GM13977 (cell line): ENCODE results near the gene GALNT12.

Source experiments
- DNase-seq: peaks from one replicate; pipeline ENCODE4 v3.0.0; 2012; ENCODE audit warnings: low spot score
- CTCF ChIP-seq: IDR thresholded peaks from 2 replicates; pipeline ENCODE4 v1.5.1; 2012; ENCODE audit warnings: mild to moderate bottlenecking, control low read depth; ENCODE audit not compliant: insufficient read depth; ENCODE audit errors: extremely low read depth, missing control alignments
- in situ Hi-C: fragments of 300-500 bp; cut with MboI; formaldehyde crosslinking; loops from one replicate; pipeline ENCODE4 v1.12.0; 2022; ENCODE audit warnings: low sequenced_read_pairs, low pct_unique_long_range_greater_than_20kb, mixed read lengths, inconsistent platforms; ENCODE audit not compliant: unreplicated experiment

GALNT12 gene

GRCh38 chr9:98836206-98836605 lies 28.7 kb downstream of the GALNT12 start:
- DNase-seq, result no peak
- TF ChIP-seq CTCF, result no peak
- in situ Hi-C loops, result no loop called here

GRCh38 chr9:98837516-98837915 lies 30.0 kb downstream of the GALNT12 start:
- TF ChIP-seq CTCF, result no peak
- DNase-seq, result no peak
- in situ Hi-C loops, result no loop called here

- in situ Hi-C loops, result no loop called here
- no peak for TF ChIP-seq CTCF
Observed at GRCh38 chr9:98838155-98838867, 30.8 kb downstream of the GALNT12 start.

GRCh38 chr9:98838868-98839565 lies 31.5 kb downstream of the GALNT12 start:
- no peak for TF ChIP-seq CTCF
- DNase-seq, result no peak
- in situ Hi-C loops, result no loop called here

More at GRCh38 chr9:98838155-98838867, 30.8 kb downstream of the GALNT12 start:
- DNase-seq, result no peak

GRCh38 chr9:98839724-98840123 lies 32.3 kb downstream of the GALNT12 start:
- TF ChIP-seq CTCF, result no peak
- in situ Hi-C loops, result no loop called here
- no peak for DNase-seq

DNA sequence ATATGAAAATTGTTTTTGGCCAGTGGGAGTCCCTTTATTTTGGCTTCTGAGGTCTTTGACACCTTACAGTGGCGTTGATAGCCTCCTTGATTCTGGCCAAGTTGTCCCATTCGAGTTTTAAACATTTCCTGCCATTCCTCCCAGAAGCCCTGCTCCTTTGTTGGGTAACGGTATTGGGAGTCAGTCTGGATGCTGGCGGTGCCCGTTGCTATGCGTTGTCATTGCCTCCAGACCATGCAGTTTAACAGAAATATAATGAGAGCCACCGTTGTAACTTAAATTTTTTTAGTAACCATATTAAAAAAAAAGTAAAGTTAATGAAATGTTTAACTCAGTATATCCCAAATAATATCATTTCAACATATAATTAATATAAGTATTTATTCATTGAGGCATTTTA lies 35.0 kb downstream of the GALNT12 start:
- in situ Hi-C loops, result no loop called here
- DNase-seq, result no peak
- TF ChIP-seq CTCF, result no peak
